ENCODE measurements around the gene RASGRP4.
"Not testable (repeated sequence)": the region's sequence is repeated elsewhere in the genome, so short reads cannot be mapped to it uniquely, and the experiment has no call there.

RASGRP4 gene

DNA sequence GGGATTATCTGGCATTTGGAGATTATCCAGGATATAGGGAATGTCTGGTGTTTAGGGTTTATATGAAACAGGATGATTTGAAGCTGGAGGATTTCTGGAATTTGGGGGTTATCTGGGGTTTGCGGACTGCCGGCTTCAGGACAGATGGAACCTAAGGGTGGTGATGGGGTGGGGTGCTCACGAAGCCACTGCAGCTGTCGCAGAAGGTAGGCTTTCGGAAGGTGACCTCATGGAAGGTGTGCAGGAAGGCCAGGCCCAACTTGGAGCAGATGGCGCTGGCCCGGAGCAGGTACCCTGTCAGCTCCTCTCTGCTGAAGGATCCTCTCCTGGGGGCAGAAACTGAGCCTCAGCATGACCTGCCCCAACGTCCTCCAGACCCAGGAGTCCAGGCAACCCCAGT lies 13.5 kb downstream of the RASGRP4 start:
- no peak for DNase-seq

DNA sequence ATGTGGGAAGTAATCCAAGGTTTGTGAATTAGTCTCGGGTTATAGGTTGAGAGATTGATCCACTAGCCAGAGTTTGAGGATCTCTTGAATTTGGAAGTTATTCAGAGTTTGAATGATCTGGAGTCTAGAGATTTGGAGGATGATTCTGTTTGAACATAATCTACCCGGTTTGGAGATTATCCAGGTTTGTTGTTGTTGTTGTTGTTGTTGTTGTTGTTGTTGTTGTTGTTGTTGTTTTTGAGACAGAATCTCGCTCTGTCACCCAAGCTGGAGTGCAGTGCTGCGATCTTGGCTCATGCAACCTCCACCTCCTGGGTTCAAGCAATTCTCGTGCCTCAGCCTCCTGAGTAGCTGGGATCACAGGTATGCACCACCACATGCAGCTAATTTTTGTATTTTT lies 14.1 kb downstream of the RASGRP4 start:
- DNase-seq = not testable (repeated sequence)

DNA sequence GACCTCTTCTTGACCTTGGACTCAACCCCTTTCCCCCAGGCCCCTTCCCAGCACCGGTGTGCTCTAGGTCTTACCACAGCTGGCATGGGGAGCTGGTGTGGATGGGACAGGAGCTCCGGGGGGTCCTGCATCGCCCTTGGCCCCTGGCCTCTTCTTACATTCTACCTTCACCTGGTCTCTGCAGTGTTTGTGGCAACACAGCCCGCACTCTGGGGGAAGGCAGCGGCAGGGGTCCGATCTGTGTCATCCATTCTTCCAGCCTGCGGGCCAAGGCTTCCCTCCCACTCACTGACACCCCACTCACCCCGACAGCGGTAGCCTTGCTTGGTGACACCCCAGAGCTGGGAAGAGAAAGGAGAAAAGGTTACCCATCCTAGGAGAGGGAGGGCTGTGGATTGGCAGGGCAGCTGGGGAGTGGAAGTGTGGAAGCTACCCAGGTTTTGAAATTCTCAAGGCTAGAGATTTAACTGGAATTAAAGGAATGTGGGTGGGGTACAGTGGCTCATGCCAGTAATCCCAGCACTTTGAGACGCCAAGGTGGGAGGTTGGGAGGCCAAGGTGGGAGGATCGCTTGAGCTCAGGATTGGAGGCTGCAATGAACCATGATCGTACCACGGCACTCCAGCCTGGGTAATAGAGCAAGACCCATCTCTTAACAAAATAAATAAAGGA lies 14.8 kb downstream of the RASGRP4 start:
- DNase-seq = no peak

DNA sequence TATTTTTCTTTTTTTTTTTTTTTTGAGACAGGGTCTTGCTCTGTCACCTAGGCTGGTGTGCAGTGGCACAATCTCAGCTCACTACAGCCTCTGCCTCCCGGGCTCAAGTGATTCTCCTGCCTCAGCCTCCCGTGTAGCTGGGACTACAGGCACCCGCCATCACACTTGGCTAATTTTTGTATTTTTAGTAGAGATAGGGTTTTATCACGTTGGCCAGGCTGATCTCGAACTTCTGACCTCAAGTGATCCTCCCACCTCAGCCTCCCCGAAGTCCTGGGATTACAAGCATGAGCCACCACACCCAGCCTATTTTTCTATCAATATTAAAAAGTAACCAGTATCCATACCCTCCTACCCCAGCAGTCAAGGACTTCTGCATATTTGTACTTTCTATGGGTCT lies 15.6 kb downstream of the RASGRP4 start:
- DNase-seq = not testable (repeated sequence)

DNA sequence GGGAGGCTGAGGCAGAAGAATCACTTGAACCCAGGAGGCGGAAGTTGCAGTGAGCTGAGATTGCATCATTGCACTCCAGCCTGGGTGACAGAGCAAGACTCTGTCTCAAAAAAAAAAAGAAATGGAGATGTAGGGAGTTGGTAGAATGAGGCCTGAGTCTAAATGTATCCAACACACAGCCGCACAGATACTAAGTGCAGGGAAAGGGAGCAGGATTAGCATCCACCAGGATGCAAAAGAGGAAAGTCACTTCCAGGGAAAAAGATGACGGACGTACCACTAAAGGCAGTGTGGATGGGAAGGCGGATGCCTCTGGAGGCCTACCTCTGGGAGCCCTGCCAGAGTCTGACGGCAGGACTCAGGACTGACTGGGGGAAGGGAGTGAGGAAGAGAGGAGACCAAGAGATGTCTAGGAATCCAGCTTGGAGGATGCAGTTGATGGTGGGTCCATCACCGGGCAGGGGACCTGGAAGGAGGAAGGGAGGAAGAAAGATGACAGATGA lies 16.3 kb downstream of the RASGRP4 start:
- DNase-seq = no peak

DNA sequence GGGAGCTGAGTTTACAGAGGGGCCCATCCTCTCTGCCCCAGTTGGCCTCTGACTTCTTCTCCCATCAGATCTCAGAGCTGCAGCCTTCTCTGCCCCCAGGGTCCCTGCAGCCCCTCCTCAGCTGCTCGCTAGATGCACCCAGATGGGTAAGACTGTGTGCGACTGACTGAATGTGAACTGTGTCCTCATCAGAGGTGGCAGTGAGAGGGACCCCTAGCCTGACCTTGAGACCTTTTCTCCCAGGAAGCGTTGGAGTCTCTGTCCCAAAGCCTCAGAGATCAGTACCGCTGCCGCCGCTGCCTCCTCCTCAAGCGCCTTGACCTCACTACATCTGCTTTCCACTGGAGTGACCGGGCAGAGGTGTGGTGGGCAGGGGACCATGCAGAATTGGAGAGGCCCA lies 20.7 kb downstream of the RASGRP4 start:
- no peak for DNase-seq

DNA sequence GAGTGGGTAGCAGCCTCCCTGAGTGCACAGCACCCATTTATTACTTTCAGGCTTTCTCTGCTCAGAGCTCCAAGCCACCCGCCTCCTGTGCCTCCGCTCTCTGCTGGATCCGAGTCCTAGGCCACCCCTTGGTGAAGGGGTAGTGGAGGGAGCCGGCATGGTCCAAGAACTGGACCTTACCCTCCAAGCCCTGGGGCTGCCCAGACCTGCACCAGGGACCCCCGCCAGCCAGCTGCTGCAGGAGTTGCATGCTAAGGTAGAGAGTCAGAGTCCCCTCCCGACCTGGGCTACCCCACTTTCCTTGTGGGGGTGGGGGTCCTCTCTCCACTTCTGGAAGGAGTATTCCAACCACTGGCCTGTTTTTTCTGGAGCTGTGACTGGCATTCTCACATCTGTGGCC lies 21.2 kb downstream of the RASGRP4 start:
- DNase-seq = no peak

DNA sequence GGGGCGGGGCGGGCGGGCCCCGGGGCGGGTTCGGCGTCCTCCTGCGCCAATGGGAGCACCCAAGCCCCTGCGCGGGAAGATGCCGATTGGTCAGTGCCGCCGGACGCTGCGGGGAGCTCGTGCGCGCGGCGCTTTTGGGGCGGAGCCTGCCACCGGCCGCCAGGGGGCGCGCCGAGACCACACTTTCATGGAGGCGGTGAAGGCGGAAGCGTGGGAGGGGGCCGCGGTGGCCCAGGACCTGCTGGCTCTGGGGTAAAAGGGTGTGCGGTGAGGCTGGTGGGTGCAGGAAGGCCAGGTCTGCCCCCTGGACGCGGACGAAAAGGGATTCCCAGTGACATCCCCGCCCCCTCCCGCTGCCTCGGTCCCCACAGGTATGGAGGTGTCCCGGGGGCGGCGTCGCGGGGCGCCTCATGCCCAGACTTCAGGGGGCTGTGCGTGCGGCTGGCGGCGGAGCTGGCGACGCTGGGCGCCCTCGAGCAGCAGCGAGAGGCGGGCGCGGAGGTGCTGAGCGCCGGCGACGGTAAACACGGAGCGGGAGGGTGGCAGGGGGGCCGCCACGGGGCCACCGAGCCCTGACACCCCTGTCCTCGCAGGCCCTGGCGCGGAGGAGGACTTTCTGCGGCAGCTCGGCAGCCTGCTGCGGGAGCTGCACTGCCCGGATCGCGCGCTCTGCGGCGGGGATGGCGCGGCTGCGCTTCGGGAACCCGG lies 22.9 kb downstream of the RASGRP4 start, which contains the start of gene FAM98C:
Gene FAM98C, plus strand, starts transcription at position 127 of the 708 bp plus-strand sequence. Its CDS starts 61 bp downstream, at position 188.
- DNase-seq = peak; percentile 98

DNA sequence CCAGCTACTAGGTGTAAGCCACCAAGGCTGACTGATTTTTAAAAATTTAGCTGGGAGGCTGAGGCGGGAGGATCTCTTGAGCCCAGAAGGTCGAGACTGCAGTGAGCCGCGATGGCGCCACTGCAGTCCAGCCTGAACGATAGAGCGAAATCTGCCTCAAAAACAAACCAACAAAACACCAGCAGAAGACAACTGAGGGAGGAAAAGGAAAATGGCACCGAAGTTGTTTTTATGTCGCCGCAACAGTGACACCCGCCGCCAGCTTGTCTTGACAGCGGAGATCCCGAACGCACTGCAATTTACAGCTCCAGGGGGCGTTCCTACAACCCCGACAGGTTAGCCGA lies 23.4 kb downstream of the RASGRP4 start:
- DNase-seq = no peak

DNA sequence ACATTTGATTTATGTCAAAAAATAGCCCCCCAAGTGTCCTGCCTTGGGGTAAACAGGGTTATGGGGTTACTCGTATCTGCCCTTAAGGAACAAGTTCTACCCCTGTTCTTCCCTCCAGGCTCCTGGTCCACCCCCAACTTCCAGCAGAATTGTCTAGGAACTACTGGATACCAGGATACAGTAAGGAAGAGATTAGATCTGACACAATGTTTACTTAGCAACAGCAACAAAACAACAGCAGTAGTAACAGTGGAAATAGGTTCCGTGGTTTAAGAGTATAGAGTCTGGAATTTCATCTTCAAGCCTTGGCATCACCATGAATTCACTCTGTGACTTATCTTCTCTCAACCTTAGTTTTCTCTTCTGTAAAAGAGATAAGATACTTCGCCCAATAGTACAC lies 24.9 kb downstream of the RASGRP4 start:
- no peak for DNase-seq

DNA sequence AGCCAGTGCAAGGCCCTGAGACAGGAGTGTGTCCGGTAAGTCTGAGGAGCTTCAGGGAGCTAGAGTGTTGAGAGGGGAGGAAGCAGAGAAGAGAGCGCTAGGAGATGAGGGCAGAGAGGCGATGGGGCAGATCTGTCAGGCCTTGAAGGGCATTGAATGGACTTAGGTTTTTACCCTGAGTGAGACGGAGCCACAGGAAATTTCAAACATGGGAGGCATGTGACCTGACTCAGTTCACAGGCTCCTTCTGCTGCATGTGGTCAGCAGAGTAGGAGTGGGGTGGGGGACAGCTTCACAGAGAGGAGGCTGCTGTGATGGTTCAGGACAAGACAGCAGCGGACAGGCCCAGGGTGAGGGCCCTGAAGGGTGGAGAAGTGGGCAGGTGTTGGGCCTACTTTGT lies 25.7 kb downstream of the RASGRP4 start:
- DNase-seq = no peak

DNA sequence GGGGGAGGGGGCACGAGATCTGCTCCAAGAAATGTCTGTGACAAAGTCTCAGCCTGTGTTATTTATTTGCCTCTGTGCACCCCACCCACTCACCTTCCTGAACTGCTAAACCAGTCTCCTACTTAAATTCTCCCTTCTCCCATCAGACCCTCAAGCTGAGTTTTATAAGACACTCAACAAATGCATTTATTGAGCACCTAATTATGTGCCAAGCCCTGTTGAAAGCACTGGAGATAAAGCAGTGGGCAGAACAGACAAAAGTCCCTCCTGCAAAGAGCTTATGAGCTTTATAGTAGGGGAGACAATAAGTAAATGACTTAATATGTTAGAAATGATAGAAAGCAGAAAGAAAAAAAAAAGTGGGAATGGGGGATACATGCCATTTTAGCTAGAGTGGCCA lies 26.5 kb downstream of the RASGRP4 start:
- DNase-seq = no peak

DNA sequence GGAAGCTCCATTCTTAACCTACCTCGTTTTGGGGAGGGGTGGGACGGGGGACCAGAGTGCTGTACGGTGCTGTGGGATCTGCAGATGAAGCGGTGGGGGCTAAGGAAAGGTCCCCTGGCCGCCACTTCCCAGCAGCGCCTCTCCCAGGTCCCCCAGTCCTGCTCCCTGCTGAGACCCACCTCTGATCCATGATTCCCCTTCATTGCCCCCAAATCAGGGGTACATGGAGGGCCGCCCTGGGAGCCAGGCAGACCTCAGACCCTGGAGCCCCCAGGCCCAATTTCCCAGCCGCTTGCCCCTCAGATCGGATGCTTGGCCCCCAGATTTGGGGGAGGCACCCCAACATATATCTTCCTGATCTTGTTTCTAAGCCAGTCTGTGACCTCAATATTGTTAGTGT lies 26.9 kb downstream of the RASGRP4 start:
- DNase-seq = no peak

DNA sequence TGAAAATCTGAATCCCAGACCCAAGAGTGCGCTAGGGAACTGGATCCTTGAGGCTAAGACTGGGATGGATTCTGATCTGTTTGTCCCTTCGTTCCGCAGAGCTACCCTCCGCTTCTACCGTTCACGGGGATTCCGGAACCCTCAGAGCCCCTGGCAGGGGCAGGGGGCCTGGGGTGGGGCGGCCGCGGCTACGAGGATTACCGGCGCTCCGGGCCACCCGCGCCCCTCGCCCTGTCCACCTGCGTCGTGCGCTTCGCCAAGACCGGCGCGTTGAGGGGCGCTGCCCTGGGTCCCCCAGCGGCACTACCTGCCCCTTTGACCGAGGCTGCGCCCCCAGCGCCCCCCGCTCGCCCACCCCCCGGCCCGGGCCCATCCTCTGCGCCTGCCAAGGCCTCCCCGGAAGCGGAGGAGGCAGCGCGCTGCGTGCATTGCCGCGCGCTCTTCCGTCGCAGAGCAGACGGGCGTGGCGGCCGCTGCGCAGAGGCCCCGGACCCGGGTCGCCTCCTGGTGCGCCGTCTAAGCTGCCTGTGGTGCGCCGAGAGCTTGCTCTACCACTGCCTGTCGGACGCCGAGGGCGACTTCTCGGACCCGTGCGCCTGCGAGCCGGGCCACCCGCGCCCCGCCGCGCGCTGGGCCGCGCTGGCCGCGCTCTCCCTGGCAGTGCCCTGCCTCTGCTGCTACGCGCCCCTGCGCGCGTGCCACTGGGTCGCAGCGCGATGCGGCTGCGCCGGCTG lies 30.5 kb downstream of the RASGRP4 start:
- no peak for DNase-seq

DNA sequence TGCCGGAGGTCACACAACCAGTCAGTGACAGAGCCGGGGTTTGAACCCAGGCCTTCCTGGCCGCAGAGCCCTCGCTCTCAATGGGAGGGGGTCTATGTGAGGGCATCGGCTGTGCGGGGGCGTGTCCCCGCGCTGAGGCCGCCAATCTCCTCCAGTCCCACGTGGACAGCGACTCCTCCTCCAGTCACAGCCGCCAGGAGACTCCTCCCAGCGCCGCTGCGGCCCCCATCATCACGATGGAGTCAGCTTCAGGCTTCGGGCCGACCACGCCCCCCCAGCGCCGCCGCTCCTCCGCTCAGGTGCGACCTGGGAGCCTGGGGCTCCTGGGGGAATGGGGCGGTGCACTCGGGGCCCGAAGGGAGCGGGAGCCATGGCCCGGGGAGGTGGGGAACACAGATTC lies 31.5 kb downstream of the RASGRP4 start:
- DNase-seq = peak; percentile 78

DNA sequence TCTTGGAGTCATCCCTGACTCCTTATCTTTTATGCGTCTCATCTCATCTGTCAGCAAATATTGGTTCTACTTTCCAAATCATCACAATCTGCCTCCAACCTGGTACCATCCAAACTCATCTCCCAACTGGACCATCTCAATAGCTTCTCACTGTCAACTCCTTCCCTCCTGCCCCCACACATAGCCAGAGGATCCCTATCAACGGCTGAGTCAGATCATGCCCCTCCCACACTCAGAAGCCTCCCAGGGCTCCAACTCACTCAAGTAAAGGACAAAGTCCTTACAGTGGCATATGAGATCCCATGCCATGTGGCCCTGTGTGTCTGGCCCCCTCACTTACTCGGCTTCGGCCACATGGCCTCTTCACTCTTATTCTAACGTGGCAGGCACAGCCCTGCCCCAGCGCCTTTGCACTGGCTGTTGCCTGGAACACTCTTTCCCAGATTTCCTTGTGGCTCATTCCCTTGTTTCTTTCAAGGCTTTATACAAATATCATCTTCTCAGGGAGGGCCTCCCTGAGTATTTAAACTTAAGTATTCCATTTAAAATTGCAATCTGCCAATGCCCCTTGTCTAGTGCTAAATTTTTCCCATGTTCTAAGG lies 33.2 kb downstream of the RASGRP4 start:
- DNase-seq = no peak

DNA sequence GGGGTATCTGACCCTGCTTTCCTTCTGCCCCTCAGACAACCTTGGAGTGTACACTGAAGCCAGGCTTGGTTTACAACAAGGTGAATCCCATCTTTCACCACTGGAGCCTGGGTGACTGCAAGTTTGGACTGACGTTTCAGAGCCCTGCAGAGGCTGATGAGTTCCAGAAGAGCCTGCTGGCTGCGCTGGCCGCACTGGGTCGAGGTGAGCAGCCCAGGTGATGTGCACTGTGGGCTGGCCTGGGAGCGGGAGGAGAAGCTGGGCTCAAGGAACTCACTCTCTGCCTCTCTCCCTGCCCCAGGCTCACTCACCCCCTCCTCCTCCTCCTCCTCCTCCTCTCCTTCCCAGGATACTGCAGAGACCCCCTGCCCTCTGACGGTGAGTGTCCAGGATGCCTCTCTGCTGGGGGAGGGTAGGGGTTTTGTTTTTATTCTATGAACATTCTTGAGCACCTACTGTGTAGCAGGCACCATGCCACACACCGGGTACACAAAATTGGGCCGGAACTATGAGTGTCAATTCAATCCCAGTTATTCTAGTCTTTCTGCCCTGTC lies 34.0 kb downstream of the RASGRP4 start:
- no peak for DNase-seq

DNA sequence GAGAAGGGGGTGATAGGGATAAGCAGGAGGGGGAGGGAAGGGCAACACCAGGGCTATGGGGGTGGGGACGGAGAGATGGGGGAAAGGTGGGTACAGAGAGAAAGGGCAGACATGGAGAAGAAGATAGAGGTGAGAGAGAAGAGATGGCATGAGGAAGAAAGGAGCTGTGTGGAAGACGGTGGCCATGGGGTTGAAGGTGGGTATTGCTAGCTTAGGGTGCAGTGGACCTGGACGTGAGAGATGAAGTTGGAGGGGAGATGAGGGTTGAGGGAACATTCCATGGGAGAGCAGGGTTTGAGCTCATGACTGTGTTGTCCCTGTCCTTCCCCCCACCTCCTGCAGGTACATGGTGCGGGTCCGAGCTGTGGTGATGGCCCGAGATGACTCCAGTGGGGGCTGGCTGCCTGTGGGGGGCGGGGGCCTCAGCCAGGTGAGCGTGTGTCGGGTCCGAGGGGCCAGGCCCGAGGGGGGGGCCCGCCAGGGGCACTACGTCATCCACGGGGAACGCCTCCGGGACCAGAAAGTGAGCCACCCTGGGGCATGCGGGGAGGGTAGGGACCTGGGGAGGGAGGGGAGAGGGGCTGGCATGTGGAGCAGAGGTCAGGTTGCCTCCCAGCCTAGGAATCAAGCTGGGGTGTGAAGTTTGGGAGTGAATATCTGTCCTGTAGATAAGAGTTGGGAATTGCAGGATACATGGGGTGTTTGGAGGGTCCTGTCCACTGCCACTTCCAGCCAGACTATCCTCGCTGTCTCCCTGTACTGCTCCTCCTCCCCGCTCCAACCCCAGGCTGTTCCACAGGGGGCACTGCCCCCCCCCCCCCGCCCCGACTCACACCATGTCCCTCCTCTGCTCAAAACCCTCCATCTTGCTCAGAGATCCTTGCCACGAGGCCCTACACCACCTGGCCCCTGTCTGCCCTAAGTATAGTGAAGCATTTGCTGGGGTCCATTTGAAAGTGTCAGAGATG lies 35.8 kb downstream of the RASGRP4 start:
- DNase-seq = no peak

DNA sequence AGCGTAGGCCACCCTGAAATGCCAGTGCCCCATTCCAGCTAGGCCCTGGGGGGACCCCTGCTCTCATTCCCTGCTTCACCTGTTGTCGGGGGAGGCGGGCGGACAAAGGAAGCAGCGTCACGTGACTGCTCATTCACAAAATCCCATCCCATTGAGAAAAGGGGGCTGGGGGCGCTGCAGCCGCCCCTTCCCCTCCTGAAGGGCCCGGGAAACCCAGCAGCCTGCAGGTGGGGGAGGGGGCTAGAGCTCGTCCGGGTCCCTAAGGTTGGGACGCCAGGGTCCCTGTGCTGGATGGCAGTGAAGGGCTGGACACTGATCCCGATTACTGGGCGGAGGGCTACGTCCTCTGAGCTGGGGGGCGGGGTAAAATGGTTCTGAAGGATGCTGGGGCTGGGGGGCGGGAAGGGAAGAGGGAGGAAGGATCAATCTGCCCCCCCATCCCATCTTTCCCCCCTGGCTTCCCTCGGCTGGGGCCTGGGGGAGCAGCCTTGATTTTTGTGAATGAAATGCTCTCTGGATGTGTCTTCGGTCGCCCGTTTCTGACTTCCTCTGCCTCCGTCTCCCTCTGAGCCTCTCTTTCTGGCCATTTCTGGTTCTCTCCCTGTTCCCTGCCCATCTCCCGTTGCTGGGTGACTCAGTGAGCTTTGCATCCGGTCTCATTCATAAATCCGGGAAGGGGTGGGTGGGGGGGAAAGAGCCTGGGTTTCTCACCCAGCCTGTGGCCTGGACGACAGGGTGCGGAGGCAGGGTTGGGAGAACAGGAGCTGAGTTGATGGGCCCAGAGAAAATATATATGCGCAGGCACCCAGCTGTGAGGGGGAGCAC lies 36.7 kb downstream of the RASGRP4 start:
- peak; percentile 15 for DNase-seq

DNA sequence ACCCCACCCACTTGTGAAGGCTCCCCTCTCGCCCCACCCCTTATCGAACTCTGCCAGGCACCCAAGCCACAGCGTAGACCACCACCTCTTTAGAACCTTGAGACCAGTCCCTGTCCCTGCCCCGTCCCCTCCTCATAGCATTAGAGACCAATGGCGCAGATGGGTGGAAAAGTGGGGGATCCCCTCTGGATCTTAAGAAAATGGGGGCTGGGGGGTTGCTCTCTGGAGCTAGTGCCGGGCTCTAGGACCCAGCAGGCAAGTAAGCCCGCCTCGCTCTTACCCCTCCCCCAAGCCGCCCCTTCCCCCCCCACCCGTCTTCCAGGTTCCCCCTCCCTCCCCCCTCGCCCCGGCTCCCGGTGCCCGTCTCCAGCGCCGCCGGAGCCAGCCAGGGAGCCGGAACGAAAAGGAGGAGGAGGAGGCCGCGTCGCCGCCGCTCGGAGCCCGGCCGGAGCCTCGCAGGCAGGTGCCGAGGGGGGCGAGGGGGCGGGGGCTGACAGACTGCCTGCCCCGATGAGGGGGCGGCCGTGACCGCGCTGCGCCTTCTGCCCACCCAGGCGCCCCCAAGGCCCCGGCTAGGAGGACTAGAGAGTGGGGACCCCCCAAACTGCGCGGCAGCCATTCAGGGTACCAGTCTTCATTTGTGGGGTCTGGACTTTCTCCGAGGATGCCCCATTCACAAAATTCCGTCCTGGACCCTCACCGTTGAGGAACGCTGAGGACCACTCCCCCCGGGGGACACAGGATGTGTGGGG lies 37.5 kb downstream of the RASGRP4 start, which contains the start of gene SPRED3:
Gene SPRED3, plus strand, starts transcription at position 349 of the 752 bp plus-strand sequence. CDS start 1,606 bp downstream, outside the sequence.
- peak; percentile 56 for DNase-seq

Measured in NCI-H1105 (cell line).